CD4-positive, alpha-beta T cell treated with Interleukin-6 for 4 hours (primary cell): ENCODE results near the gene SUMO4.
"Not testable (repeated sequence)": the region's sequence is repeated elsewhere in the genome, so short reads cannot be mapped to it uniquely, and the experiment has no call there.

Experiments
- DNase-seq: peaks from one replicate; pipeline ENCODE4 v3.0.0-alpha.2; 2020; ENCODE audit warnings: mixed read lengths

Gene SUMO4

DNA sequence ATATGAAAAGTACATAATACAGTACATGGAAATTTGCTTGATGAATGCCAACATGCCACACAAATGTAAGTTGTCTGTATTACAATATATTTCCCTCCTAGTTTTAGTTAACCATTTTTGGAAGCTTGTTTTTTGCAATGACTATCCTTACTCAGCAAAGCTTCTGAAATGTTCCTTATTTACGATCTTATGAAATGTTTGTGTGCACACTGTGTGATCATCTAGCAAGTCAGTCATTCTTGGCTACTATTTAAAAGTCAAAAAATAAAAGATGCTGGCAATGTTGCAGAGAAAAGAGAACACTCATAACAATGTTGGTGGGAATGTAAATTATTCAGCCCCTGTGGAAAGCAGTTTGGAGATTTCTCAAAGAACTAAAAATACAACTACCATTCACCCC, 33.8 kb downstream of the SUMO4 start:
- no peak for DNase-seq

GRCh38 chr6:149435919-149436586, 36.0 kb downstream of the SUMO4 start:
- DNase-seq = no peak

DNA sequence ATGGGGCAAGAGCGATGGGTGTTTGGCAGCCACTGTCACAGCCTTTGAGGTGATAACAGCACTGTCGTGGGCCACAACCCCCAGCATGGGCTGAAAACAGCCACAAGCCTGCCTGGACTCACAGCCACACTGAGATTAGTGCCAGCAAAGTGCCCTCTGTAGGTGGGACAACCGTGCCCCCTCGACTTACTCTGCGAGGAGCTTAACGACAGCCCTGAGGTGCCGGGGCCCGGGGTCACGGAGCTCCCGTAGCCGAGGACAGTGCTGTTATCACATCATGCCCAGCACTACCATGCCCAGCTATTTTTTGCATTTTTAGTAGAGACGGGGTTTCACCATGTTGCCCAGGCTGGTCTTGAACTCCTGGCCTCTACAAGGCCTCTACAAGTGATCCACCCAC, 36.6 kb downstream of the SUMO4 start:
- no peak for DNase-seq

DNA sequence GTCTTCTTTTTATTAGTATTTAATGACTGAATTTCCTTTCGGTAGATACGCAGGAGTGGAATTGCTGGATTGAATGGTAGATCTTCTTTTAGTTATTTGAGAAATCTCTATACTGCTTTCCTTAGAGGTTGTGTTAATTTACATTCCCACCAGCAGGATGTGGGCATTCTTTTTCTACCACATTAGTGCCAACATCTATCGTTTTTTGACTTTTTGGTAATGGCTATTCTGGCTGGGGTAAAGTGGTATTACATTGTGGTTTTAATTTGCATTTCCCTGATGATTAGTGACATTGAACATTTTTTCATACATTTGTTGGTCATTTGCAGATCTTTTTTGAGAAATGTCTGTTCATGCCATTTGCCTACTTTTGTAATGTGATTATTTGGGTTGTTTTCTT, 37.1 kb downstream of the SUMO4 start:
- no peak for DNase-seq

GRCh38 chr6:149438855-149439254, 38.8 kb downstream of the SUMO4 start:
- no peak for DNase-seq

- no peak for DNase-seq
Observed at GRCh38 chr6:149439626-149440025, 39.6 kb downstream of the SUMO4 start.

DNA sequence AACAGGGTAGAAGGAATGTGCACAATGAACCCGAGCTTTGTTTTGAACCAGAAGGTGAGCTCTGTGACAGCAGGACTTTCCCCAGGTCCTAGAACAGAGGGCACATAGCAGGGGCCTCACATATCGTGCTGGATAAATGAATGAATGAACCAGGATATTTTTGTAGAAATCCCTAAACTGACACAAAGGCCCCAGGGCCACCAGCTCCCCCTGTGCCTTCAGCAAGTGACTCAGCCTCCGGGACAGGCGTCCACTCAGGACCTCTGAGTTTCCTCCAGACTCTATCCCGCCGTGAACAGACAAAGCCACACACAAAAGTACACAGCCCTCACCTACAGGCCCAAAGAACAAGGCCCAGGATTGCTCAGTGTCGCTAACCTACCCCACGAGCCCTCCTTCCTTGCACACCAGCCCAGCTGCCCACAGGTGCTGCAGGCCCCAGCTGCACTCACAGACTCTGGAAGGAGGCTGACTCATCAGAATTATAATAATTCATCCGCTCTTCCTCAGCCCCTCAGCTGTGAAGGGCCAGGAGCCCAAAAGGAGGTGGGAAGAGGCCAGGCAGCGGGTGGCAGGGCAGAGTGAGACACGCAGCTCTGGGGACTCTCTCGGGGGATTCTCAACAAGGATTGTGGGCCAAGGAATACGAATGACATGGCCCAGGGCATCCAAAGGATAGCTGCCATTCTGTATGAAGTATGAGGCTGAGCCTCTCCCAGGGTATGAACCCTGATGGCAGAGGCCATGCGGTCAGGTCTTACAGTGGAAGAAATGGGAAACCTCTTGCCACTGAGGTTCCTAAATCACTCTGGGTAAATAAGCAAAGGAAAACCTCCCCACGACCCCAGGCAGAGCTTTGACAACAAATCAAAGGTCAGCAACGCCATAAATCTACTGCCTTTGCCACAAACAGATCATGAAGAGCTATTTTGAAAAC, 40.9 kb downstream of the SUMO4 start:
- DNase-seq = no peak

GRCh38 chr6:149441740-149442139, 41.7 kb downstream of the SUMO4 start:
- no peak for DNase-seq

- no peak for DNase-seq
Observed at GRCh38 chr6:149443411-149444181, 43.5 kb downstream of the SUMO4 start.

DNA sequence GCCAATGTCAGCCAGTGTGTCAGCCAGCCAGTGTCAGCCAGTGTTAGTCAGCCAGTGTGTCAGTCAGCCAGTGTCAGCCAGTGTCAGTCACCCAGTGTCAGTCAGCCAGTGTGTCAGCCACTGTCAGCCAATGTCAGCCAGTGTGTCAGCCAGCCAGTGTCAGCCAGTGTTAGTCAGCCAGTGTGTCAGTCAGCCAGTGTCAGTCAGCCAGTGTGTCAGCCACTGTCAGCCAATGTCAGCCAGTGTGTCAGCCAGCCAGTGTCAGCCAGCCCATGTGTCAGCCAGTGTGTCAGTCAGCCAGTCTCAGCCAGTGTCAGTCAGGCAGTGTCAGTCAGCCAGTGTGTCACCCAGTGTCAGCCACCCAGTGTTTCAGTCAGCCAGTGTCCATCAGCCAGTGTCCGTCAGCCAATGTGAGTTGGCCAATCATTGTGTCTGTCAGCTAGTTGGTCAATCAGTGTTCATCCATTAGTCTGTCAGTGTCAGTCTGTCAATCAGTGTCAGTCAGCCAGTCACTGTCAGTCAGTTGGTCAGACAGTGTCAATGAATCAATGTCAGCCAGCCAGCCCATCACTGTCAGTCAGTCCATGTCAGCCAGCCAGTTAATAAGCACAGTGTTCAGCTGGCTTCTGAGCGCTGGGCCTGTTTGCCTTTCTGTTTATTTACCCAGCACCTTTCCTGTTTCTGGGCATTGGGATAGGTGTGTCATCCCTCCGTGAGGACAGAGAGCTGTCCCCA, 44.5 kb downstream of the SUMO4 start:
- not testable (repeated sequence) for DNase-seq

DNA sequence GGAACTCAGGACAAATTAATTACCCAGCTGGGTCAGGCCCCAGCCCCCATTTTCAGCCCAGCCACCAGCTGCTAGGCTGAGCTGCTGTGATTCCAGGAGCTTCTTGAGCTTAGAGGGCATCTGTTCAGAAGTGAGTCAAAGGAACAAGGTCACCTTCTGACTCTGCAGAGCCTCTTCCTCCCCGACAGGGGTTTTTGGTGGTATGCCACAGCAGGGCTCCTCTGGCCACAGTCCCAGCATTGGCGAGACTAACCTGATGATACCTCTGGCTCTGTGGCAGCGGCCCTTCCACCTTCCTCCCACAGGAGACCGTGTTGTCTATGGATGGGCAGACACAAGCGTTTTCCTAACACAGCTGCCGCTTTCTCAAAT, 45.0 kb downstream of the SUMO4 start:
- DNase-seq = no peak

DNA sequence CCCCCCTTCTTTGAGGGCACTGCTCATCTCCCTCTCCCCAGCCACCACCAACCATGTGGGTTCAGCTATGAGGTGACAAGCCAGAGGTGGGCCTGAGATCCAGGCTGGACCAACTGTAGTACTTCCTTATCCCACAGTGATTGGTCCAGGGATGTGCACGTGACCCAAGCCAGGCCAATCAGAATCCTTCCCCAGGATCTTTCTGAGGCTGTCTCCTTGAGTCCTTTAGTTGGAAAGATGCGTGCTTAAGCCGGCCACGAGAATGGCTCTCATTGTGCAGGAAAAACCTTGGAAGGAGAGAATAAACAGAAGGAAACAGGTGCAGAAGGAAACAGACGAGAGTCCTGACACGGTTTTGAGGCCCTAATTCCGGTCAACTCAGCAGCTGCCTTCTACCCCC, 45.5 kb downstream of the SUMO4 start:
- DNase-seq = no peak

DNA sequence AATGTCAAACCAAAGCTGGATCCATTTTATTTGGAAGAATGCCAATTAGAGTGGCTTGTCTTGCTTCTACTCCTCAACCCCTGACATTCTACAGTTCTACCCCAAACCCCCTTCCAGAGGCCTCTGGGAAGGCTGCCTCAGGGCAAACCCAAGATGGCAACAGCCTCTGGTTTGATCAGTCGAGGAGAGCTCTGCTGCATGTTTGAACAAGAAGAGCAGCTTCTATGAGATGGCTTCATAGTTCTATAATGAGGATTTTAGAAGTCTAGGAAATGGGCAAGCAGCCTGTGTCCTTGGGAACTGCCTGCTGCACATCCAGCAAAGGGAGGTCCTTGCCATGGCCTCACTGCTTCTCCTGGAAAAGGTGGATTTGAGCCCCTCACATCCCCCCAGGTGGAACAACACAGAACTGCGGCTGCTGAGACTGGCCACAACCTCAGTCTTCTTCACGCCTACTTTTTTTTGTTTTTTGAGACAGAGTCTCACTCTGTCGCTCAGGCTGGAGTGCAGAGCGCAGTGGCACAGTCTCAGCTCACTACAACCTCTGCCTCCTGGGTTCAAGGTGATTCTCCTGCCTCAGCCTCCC, 46.8 kb downstream of the SUMO4 start:
- DNase-seq = no peak

DNA sequence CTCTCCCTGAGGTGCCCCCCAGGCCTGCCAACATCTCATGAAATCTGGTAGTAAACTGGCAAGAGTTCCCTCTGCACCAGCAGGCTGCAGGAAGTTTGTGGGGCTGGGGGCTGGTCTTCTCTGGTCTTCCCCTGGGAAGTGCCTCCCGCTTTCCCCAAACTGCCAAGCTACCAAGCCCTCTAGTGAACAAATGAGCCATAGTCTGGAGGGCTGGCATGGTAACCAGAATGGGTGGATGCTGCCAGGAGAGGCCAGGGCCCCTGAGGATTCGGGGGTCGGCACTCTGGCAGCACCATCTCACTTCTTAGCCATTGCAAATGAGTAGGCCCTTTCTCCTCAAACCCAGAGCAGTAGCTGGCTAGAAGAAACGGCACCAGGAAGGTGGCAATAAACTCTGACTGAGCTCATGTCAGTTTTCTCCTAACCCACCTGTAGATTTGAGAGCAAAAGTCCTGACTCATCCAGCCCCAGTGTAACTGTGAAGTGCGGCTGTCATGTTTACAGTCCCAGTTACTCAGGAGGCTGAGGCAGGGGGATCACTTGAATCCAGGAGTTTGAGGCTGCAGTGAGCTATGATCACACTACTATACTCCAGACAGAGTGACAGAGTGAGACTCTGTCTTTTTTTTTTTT, 48.9 kb downstream of the SUMO4 start:
- DNase-seq = no peak

DNA sequence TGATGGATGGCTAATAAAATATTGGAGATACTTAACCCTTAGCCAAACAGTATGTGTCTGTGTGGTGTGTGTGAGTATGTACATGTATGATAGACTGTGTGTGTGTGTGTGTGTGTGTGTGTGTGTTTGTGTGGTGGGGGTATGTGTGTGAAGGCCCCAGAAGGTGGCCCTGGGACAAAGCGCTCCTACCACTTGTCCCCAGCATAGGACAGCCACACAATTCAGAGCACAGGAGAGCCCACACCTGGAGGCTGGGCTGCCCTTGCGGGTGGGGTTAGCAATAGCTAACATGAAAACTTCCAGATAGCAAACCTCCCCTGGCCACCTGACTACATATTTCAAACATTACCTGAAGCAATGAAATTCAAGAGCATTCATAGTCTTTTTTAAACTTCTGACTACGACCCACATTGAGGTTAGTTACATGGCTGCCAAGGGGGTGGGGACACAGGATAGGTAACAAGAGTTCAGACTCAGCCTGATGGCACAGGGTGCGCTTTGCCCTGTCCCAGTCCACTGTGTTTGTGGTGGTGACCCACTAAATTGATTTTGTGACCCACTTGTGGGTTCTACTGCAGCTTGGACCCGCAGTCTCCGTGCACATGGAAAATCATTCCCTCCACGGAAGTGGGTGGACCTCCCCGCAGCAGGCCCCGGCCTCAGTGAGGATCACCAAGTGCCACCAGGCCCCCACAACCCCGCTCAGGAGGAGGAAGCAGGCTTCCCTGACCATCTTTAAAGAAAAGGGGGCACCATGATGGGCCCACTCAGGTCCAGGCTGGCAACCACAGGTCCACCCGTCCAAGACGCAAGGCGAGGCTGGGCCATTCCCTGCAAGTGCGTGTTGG, 50.0 kb downstream of the SUMO4 start:
- no peak for DNase-seq
